T-cell (primary cell): ENCODE results near the gene CAP1. TPM values are rescaled to one million over a fixed set of nuclear protein-coding genes. Genes with fewer than 3 reads are reported as not detected.

Experiments
- ATAC-seq, 4 experiments: fragments of 200-7000 bp in 3 of 4; fragments of 150-1000 bp in 1 of 4; cut with Tn5 transposase; replicated peaks in 1 of 4; 1 replicate in 3 of 4; 2 replicates in 1 of 4; pipeline ENCODE4 v1.10.0; 2021; ENCODE audit warnings: moderate library complexity in 3 of 4, mild to moderate bottlenecking in 2 of 4, moderate number of reproducible peaks in 1 of 4
- CTCF ChIA-PET, 2 donors: fragments of 300-600 bp; sonication (Branson Sonifier 250); formaldehyde crosslinking; loops; one replicate each; lab custom pipeline; 2022; ENCODE audit warnings: antibody characterized with exemption in 2 of 2; lab: Charles Lee
- POLR2A ChIA-PET, 2 donors: fragments of 300-600 bp; sonication (Branson Sonifier 250); formaldehyde crosslinking; loops; one replicate each; lab custom pipeline; 2022; ENCODE audit warnings: antibody characterized with exemption in 2 of 2; lab: Charles Lee
- DNase-seq, 35 experiments: peaks; one replicate each; pipeline versions ENCODE4 v3.0.0 to v3.0.0-alpha.2; 2013 to 2023
- H3K27ac ChIP-seq: one replicate; pipeline ENCODE4 v1.5.1; 2013; ENCODE audit warnings: low read length
- H3K27me3 ChIP-seq, 2 experiments: replicated peaks in 1 of 2; 1 replicate in 1 of 2; 2 replicates in 1 of 2; pipeline versions ENCODE4 v1.6.1 to v1.7.0; 2013; ENCODE audit warnings: low read length in 1 of 2, mixed read lengths in 1 of 2; ENCODE audit not compliant: control insufficient read depth in 2 of 2, insufficient read depth in 2 of 2; ENCODE audit errors: extremely low read depth in 1 of 2
- H3K36me3 ChIP-seq, 2 donors: 1 replicate in 1 of 2; 2 replicates in 1 of 2; pipeline versions ENCODE4 v1.6.1 to v1.7.0; 2013; ENCODE audit warnings: low read length in 1 of 2; ENCODE audit not compliant: control insufficient read depth in 2 of 2, insufficient read depth in 1 of 2; ENCODE audit errors: extremely low read depth in 1 of 2
- H3K4me1 ChIP-seq, 2 experiments: 1 replicate in 1 of 2; 2 replicates in 1 of 2; pipeline versions ENCODE4 v1.6.1 to v1.7.0; 2013; ENCODE audit warnings: low read length in 2 of 2, mixed read lengths in 1 of 2; ENCODE audit not compliant: insufficient read depth in 2 of 2, control insufficient read depth in 1 of 2; ENCODE audit errors: extremely low read depth in 1 of 2
- H3K4me3 ChIP-seq, 2 donors: 1 replicate in 1 of 2; 2 replicates in 1 of 2; pipeline versions ENCODE4 v1.5.1 to v1.7.0; 2013; ENCODE audit warnings: mild to moderate bottlenecking in 2 of 2, low read length in 1 of 2, moderate library complexity in 1 of 2; ENCODE audit not compliant: control insufficient read depth in 1 of 2; ENCODE audit errors: extremely low read depth in 1 of 2
- H3K9me3 ChIP-seq: 2 replicates; pipeline ENCODE4 v1.7.0; 2013
- H3K27ac Mint-ChIP-seq, 2 donors: one replicate each; pipeline ENCODE4 v1.8.0; 2020 to 2021; ENCODE audit warnings: mild to moderate bottlenecking in 2 of 2, mixed read lengths in 2 of 2
- H3K27me3 Mint-ChIP-seq, 2 donors: one replicate each; pipeline ENCODE4 v1.8.0; 2021 to 2022; ENCODE audit warnings: mixed read lengths in 2 of 2
- H3K36me3 Mint-ChIP-seq: one replicate; pipeline ENCODE4 v1.8.0; 2021; ENCODE audit warnings: mixed read lengths
- H3K4me1 Mint-ChIP-seq, 3 donors: one replicate each; pipeline ENCODE4 v1.8.0; 2020 to 2022; ENCODE audit warnings: mixed read lengths in 3 of 3, mild to moderate bottlenecking in 1 of 3
- H3K4me3 Mint-ChIP-seq, 3 donors: one replicate each; pipeline ENCODE4 v1.8.0; 2020 to 2022; ENCODE audit warnings: mild to moderate bottlenecking in 3 of 3, mixed read lengths in 3 of 3, moderate library complexity in 3 of 3
- H3K9me3 Mint-ChIP-seq, 3 donors: one replicate each; pipeline ENCODE4 v1.8.0; 2020 to 2022; ENCODE audit warnings: mixed read lengths in 3 of 3
- WGBS: methylation state at CpG from one replicate; pipeline ENCODE4 v1.1.5; 2013; ENCODE audit warnings: missing lambda C conversion rate; ENCODE audit not compliant: insufficient coverage; 5-methylcytosine and 5-hydroxymethylcytosine counted together
- total RNA-seq, 35 experiments: library from RNA in 6 of 35; stranded (reverse) in 6 of 35; fragments of 120-200 nt in 1 of 35; gene quantifications; one replicate each; pipeline versions ENCODE4 v1.2.1 to v1.2.4 and lab custom pipeline; 2013 to 2026

CAP1 gene
- total RNA-seq, 5 donors from 2014 or later (not counting 1 experiment from before 2014, with no cell fraction given): 293 to 345 (median 298) TPM

GRCh38 chr1:40058453-40059337 lies 18.2 kb downstream of the CAP1 start:
- peaks cover 93 to 95% (median 93%) of the 10 kb centered on the region in 3 donors for H3K4me1 Mint-ChIP-seq
- H3K36me3 ChIP-seq: peaks cover 7 to 70% of the 10 kb centered on the region in 2 donors
- H3K27ac ChIP-seq: peak overlapping the region; percentile 54
- DNase-seq (no peak), ATAC-seq (no peak)
- H3K4me3 Mint-ChIP-seq: peak overlapping the region; percentile 57 to 78 (median 63)
- no peaks in the 10 kb centered on the region for H3K9me3 ChIP-seq
- H3K4me3 ChIP-seq: no peak overlapping the region
- ChIA-PET CTCF (interaction anchor here in 1 of 2 donors (1.3 to 1.5 kb wide), 3 partner anchors 11 to 280 kb away, joined by 3 to 4 read pairs (median 3); no protein-coding TSS in a partner anchor), POLR2A (interaction anchor here in 1 of 2 donors (0.5 to 0.6 kb wide), 2 partner anchors 173 to 425 kb away, joined by 3 to 5 read pairs; no protein-coding TSS in a partner anchor)
- peaks cover 50% of the 10 kb centered on the region for H3K36me3 Mint-ChIP-seq
- H3K27ac Mint-ChIP-seq: peak overlapping the region; percentile 87 to 91
- no peaks in the 10 kb centered on the region for H3K27me3 ChIP-seq
- no peaks in the 10 kb centered on the region for H3K27me3 Mint-ChIP-seq
- no peaks in the 10 kb centered on the region for H3K9me3 Mint-ChIP-seq
- H3K4me1 ChIP-seq: peaks cover 74 to 79% of the 10 kb centered on the region in 2 experiments
- 100% methylated on average over 1 of the region's 7 CpGs for WGBS

GRCh38 chr1:40059338-40059959 lies 18.9 kb downstream of the CAP1 start:
- POLR2A ChIA-PET: no interaction called here
- DNase-seq: peak in 5 of 35 experiments; percentile 12 to 64 (median 27)
- peaks cover 77 to 83% of the 10 kb centered on the region in 2 experiments for H3K4me1 ChIP-seq

GRCh38 chr1:40059960-40060750 lies 19.6 kb downstream of the CAP1 start:
- no peaks in the 10 kb centered on the region for H3K9me3 ChIP-seq
- peak in 1 of 35 experiments; percentile 50 for DNase-seq
- H3K4me1 ChIP-seq: peaks cover 75 to 82% of the 10 kb centered on the region in 2 experiments
- peak overlapping the region; percentile 5 to 78 (median 34) for H3K4me3 Mint-ChIP-seq
- peaks cover 93 to 95% (median 94%) of the 10 kb centered on the region in 3 donors for H3K4me1 Mint-ChIP-seq
- H3K36me3 Mint-ChIP-seq: peaks cover 60% of the 10 kb centered on the region
- H3K36me3 ChIP-seq: peaks cover 0 to 73% of the 10 kb centered on the region in 2 donors
- ChIA-PET POLR2A (no interaction called here), CTCF (interaction anchor here (0.6 to 1.5 kb wide), 6 partner anchors 16 to 275 kb away, joined by 3 to 7 read pairs (median 4); partner anchors contain the start of gene CAP1 (in 1 of the 2))
- peak in 3 of 4 experiments; percentile 22 to 36 (median 33) for ATAC-seq
- H3K27me3 Mint-ChIP-seq: no peaks in the 10 kb centered on the region
- H3K27me3 ChIP-seq: no peaks in the 10 kb centered on the region
- H3K4me3 ChIP-seq: peak overlapping the region in 1 of 2 donors; percentile 35
- no peaks in the 10 kb centered on the region for H3K9me3 Mint-ChIP-seq
- peak overlapping the region; percentile 54 for H3K27ac ChIP-seq
- peak overlapping the region; percentile 85 to 91 for H3K27ac Mint-ChIP-seq
- no CpG with 5 or more reads among the region's 7 CpGs for WGBS

More at GRCh38 chr1:40059338-40059959, 18.9 kb downstream of the CAP1 start:
- CTCF ChIA-PET: interaction anchor here (0.6 to 1.5 kb wide), 6 partner anchors 16 to 276 kb away, joined by 3 to 7 read pairs (median 4); partner anchors contain the start of gene CAP1 (in 1 of the 2)
- H3K27me3 Mint-ChIP-seq: no peaks in the 10 kb centered on the region
- H3K27ac Mint-ChIP-seq: peak overlapping the region; percentile 87 to 91
- Histone ChIP-seq H3K27me3 (no peaks in the 10 kb centered on the region), H3K9me3 (no peaks in the 10 kb centered on the region), H3K4me3 (peak overlapping the region in 1 of 2 donors; percentile 35), H3K27ac (peak overlapping the region; percentile 54), H3K36me3 (peaks cover 4 to 73% of the 10 kb centered on the region in 2 donors)
- H3K36me3 Mint-ChIP-seq: peaks cover 57% of the 10 kb centered on the region
- 71% methylated on average over 1 of the region's 4 CpGs for whole genome bisulfite sequencing
- H3K4me3 Mint-ChIP-seq: peak overlapping the region; percentile 57 to 78 (median 63)
- ATAC-seq: peak; percentile 74 to 90 (median 86)
- peaks cover 93 to 95% (median 94%) of the 10 kb centered on the region in 3 donors for H3K4me1 Mint-ChIP-seq
- no peaks in the 10 kb centered on the region for H3K9me3 Mint-ChIP-seq

GRCh38 chr1:40064797-40065499 lies 24.4 kb downstream of the CAP1 start:
- Mint-ChIP-seq H3K4me3 (peak overlapping the region in 2 of 3 donors; percentile 6 to 57), H3K27me3 (no peaks in the 10 kb centered on the region), H3K9me3 (no peaks in the 10 kb centered on the region), H3K4me1 (peaks cover 63 to 68% (median 66%) of the 10 kb centered on the region in 3 donors), H3K27ac (peak overlapping the region; percentile 86 to 89), H3K36me3 (peaks cover 69% of the 10 kb centered on the region)
- ChIA-PET POLR2A (no interaction called here), CTCF (interaction anchor here (0.7 to 1.6 kb wide), 4 partner anchors 11 to 79 kb away, joined by 3 to 5 read pairs (median 4); no protein-coding TSS in a partner anchor)
- Histone ChIP-seq H3K27me3 (no peaks in the 10 kb centered on the region), H3K4me1 (peaks cover 43 to 54% of the 10 kb centered on the region in 2 experiments), H3K27ac (peak overlapping the region; percentile 26), H3K4me3 (peak overlapping the region in 1 of 2 donors; percentile 19), H3K36me3 (peaks cover 11 to 100% of the 10 kb centered on the region in 2 donors), H3K9me3 (no peaks in the 10 kb centered on the region)
- WGBS: no CpG with 5 or more reads among the region's 2 CpGs
- DNase-seq: peak in 1 of 35 experiments; percentile 17
- peak; percentile 40 to 67 (median 52) for ATAC-seq

- peaks cover 29 to 33% of the 10 kb centered on the region in 2 experiments for H3K4me1 ChIP-seq
- DNase-seq (no peak), ATAC-seq (no peak)
- no peaks in the 10 kb centered on the region for H3K27me3 ChIP-seq
- Mint-ChIP-seq H3K9me3 (no peaks in the 10 kb centered on the region), H3K36me3 (peaks cover 69% of the 10 kb centered on the region), H3K4me3 (no peak overlapping the region), H3K27ac (peak overlapping the region; percentile 85 to 87), H3K4me1 (peaks cover 44 to 52% (median 46%) of the 10 kb centered on the region in 3 donors), H3K27me3 (no peaks in the 10 kb centered on the region)
- H3K9me3 ChIP-seq: no peaks in the 10 kb centered on the region
- H3K36me3 ChIP-seq: peaks cover 12 to 100% of the 10 kb centered on the region in 2 donors
- no peak overlapping the region for H3K27ac ChIP-seq
- ChIA-PET POLR2A (no interaction called here), CTCF (interaction anchor here (0.5 to 1.3 kb wide), 3 partner anchors 10 to 268 kb away, joined by 3 to 5 read pairs (median 4); no protein-coding TSS in a partner anchor)
- H3K4me3 ChIP-seq: no peak overlapping the region
- 100% methylated on average over 2 of the region's 2 CpGs for WGBS
These were observed 26.5 kb downstream of the CAP1 start for GRCh38 chr1:40067023-40067422.
